ENCODE data around the gene PAK4.
"Not testable (repeated sequence)": the region's sequence is repeated elsewhere in the genome, so short reads cannot be mapped to it uniquely, and the experiment has no call there.

Gene PAK4

GRCh38 chr19:39208175-39208795, 82.7 kb downstream of the PAK4 start:
- DNase-seq: no peak

DNA sequence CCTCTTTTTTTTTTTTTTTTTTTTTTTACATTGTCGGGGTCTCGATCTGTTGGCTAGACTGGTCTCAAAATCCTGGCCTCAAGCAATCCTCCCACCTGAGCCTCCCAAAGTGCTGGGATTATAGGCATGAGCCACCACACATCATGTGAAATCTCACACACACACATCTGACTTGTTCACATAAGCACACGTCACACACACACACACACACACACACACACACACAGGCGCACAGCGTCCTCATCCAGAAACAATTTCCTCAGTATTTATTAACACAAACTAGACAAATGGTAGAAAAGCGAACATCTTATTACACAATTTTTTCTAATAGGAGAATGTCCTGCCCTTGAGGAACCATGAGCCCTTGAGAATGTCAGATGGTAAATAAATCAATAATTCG, 83.6 kb downstream of the PAK4 start:
- no peak for DNase-seq

GRCh38 chr19:39211731-39212374, 86.3 kb downstream of the PAK4 start:
- DNase-seq: no peak

GRCh38 chr19:39212375-39212742, 86.8 kb downstream of the PAK4 start:
- peak; percentile 67 for DNase-seq

DNA sequence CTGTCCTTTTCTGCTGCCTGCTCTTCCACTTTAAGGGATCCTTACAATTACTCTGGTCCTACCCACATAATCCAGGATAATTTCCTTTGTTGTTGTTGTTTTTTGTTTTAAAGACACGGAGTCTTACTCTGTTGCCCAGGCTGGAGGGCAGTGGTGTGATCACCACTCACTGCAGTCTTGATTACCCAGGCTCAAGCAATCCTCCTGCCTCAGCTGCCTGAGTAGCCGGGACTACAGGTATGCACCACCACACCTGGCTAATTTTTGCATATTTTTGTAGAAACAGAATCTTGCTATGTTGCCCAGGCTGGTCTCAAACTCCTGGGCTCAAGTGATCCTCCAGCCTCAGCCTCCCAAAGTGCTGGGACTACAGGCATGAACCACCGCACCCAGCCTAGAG, 89.7 kb downstream of the PAK4 start:
- DNase-seq: not testable (repeated sequence)

- no peak for DNase-seq
These were observed 91.5 kb downstream of the PAK4 start for GRCh38 chr19:39217094-39217493.

- no peak for DNase-seq
These were observed 92.8 kb downstream of the PAK4 start for GRCh38 chr19:39218230-39219007.

DNA sequence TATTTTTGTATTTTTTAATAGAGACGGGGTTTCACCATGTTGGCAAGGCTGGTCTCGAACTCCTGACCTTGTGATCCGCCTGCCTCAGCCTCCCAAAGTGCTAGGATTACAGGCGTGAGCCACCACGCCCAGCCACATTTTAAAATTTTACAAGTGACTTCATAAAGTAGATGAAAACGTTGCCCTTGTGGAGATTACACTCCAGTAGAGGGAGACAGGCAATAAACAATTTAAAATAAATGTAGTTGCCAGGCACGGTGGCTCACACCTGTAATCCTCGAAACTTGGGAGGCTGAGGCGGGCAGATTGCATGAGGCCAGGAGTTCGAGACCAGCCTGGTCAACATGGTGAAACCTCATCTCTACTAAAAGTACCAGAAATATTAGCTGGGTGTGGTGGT, 93.5 kb downstream of the PAK4 start:
- not testable (repeated sequence) for DNase-seq

GRCh38 chr19:39223703-39224279, 98.2 kb downstream of the PAK4 start:
- DNase-seq: no peak

GRCh38 chr19:39224910-39225309, 99.3 kb downstream of the PAK4 start:
- DNase-seq: no peak

All from CD4-positive, alpha-beta T cell treated with Interleukin-6 for 4 hours (primary cell).